PC-9 (cell line): ENCODE results near the gene CDON.

Experiments
- EZH2 ChIP-seq: fragments of 200-600 bp; sonication (generic); IDR thresholded peaks from 2 replicates; pipeline ENCODE4 v1.8.0; 2017; ENCODE audit warnings: antibody characterized with exemption, low read depth
- TF ChIP-seq, protein P1 (sequence below): fragments of 200-600 bp; sonication (generic); conservative IDR thresholded peaks from 2 replicates; pipeline ENCODE4 v1.6.1; 2017; ENCODE audit warnings: mixed run types, antibody characterized with exemption, mild to moderate bottlenecking, moderate library complexity

DNA sequence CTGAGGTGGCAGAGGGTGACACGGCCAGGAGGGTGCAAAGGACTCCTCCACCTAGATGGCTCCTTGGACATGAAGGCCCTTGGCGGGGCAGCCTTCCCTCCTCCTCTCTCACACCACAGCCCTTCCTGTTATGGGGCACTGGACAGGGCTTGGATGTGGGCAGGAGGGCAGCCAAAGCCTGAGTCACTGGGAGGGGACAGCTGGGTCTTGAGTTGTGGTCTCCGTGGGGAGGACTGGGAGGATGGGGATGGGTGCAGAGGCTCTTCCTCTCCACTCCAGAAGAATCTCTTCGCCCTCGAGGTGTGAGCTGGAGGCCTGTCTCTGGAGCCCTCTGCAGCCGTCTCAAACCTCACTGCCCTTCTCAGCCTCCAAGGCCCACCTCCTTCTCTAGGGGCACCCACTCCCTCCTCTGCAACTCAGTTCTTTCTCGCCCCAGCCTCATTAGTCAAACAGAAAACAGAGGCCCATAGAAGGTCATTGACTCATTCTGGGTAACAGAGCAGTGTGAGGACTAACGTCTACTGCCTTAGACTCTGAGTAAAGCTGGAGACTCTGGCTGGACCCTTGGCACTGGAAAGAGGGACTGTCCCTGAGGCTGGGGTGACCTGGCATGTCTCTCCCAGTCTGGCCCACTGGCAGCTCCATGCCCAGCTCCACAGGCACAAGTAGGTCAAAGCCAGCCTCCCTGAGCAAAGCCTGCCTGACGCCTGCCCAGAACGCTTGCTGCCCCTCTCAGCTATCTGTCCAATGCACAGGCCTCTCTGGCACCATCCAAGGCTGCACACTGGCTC is 47.5 kb upstream of the CDON start:
- no peak for TF ChIP-seq EZH2
- TF ChIP-seq, protein P1, sequence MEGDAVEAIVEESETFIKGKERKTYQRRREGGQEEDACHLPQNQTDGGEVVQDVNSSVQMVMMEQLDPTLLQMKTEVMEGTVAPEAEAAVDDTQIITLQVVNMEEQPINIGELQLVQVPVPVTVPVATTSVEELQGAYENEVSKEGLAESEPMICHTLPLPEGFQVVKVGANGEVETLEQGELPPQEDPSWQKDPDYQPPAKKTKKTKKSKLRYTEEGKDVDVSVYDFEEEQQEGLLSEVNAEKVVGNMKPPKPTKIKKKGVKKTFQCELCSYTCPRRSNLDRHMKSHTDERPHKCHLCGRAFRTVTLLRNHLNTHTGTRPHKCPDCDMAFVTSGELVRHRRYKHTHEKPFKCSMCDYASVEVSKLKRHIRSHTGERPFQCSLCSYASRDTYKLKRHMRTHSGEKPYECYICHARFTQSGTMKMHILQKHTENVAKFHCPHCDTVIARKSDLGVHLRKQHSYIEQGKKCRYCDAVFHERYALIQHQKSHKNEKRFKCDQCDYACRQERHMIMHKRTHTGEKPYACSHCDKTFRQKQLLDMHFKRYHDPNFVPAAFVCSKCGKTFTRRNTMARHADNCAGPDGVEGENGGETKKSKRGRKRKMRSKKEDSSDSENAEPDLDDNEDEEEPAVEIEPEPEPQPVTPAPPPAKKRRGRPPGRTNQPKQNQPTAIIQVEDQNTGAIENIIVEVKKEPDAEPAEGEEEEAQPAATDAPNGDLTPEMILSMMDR, result no peak
